ENCODE data around the gene TMEM38A.

DNA sequence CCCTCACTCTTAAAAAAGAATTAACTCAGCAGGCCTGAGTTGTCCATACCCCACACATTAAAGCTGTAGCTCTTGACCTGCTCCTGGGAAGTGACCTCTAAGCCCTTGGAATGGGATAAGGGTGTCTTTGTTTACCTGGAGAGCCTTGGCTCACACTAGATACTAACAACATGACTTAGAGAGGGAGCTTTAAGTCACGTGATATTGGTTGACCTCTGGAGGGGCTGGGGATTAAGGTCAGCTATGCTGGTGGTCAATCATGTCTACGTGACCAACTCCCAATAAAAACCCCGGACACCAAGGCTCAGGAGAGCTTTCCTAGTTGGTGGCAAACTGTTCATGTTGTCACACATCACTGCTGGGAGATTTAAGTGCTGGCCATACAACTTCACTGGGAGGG, 61.7 kb downstream of the TMEM38A start:
- TF ChIP-seq, protein P1, sequence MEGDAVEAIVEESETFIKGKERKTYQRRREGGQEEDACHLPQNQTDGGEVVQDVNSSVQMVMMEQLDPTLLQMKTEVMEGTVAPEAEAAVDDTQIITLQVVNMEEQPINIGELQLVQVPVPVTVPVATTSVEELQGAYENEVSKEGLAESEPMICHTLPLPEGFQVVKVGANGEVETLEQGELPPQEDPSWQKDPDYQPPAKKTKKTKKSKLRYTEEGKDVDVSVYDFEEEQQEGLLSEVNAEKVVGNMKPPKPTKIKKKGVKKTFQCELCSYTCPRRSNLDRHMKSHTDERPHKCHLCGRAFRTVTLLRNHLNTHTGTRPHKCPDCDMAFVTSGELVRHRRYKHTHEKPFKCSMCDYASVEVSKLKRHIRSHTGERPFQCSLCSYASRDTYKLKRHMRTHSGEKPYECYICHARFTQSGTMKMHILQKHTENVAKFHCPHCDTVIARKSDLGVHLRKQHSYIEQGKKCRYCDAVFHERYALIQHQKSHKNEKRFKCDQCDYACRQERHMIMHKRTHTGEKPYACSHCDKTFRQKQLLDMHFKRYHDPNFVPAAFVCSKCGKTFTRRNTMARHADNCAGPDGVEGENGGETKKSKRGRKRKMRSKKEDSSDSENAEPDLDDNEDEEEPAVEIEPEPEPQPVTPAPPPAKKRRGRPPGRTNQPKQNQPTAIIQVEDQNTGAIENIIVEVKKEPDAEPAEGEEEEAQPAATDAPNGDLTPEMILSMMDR (IDR thresholded peaks at IDR 0.05): no peak
- TF ChIP-seq POLR2A (IDR thresholded peaks at IDR 0.05) (no peak), EP300 (IDR thresholded peaks at IDR 0.05) (no peak)

All from ovary (tissue), 3 donors.